ENCODE results near the gene RBFOX2.
"Not testable (repeated sequence)": the region's sequence is repeated elsewhere in the genome, so short reads cannot be mapped to it uniquely, and the experiment has no call there.

RBFOX2 gene

GRCh38 chr22:35733791-35734516 is 294.7 kb downstream of the RBFOX2 start:
- DNase-seq (ENCODE audit: low spot score): no peak

GRCh38 chr22:35733036-35733435 is 295.6 kb downstream of the RBFOX2 start:
- no peak for DNase-seq (ENCODE audit: low spot score)

- DNase-seq (ENCODE audit: low spot score): no peak
Measured at GRCh38 chr22:35732116-35732515, 296.5 kb downstream of the RBFOX2 start.

GRCh38 chr22:35731321-35731720 is 297.3 kb downstream of the RBFOX2 start:
- no peak for DNase-seq (ENCODE audit: low spot score)

GRCh38 chr22:35729309-35729698 is 299.3 kb downstream of the RBFOX2 start:
- DNase-seq (ENCODE audit: low spot score): no peak

GRCh38 chr22:35728639-35729308 is 299.9 kb downstream of the RBFOX2 start:
- DNase-seq (ENCODE audit: low spot score): no peak

GRCh38 chr22:35727436-35727835 is 301.2 kb downstream of the RBFOX2 start:
- no peak for DNase-seq (ENCODE audit: low spot score)

- no peak for DNase-seq (ENCODE audit: low spot score)
Measured at GRCh38 chr22:35726933-35727332, 301.7 kb downstream of the RBFOX2 start.

- DNase-seq (ENCODE audit: low spot score): no peak
Measured at GRCh38 chr22:35726398-35726797, 302.2 kb downstream of the RBFOX2 start.

GRCh38 chr22:35725521-35725920 is 303.1 kb downstream of the RBFOX2 start:
- no peak for DNase-seq (ENCODE audit: low spot score)

GRCh38 chr22:35721960-35722359 is 306.7 kb downstream of the RBFOX2 start:
- no peak for DNase-seq (ENCODE audit: low spot score)

- no peak for DNase-seq (ENCODE audit: low spot score)
Measured at GRCh38 chr22:35719212-35719875, 309.3 kb downstream of the RBFOX2 start.

- no peak for DNase-seq (ENCODE audit: low spot score)
Measured at GRCh38 chr22:35717572-35717971, 311.1 kb downstream of the RBFOX2 start, which contains the start of gene APOL5. Gene APOL5 (plus strand): TSS chr22:35717872. CDS start chr22:35717872, 0 bp downstream.

- no peak for DNase-seq (ENCODE audit: low spot score)
Measured at GRCh38 chr22:35712672-35713071, 316.0 kb downstream of the RBFOX2 start.

GRCh38 chr22:35711336-35711735 is 317.3 kb downstream of the RBFOX2 start:
- DNase-seq (ENCODE audit: low spot score): no peak

GRCh38 chr22:35708917-35709316 is 319.7 kb downstream of the RBFOX2 start:
- no peak for DNase-seq (ENCODE audit: low spot score)

GRCh38 chr22:35708453-35708852 is 320.2 kb downstream of the RBFOX2 start:
- no peak for DNase-seq (ENCODE audit: low spot score)

- no peak for DNase-seq (ENCODE audit: low spot score)
Measured at GRCh38 chr22:35705141-35705540, 323.5 kb downstream of the RBFOX2 start.

GRCh38 chr22:35703861-35704584 is 324.6 kb downstream of the RBFOX2 start:
- no peak for DNase-seq (ENCODE audit: low spot score)

- not testable (repeated sequence) for DNase-seq (ENCODE audit: low spot score)
Measured at GRCh38 chr22:35699852-35700251, 328.8 kb downstream of the RBFOX2 start.

GRCh38 chr22:35697142-35697541 is 331.5 kb downstream of the RBFOX2 start:
- no peak for DNase-seq (ENCODE audit: low spot score)

- DNase-seq (ENCODE audit: low spot score): no peak
Measured at GRCh38 chr22:35695202-35695601, 333.4 kb downstream of the RBFOX2 start.
